K562 (cell line): ENCODE results near the gene CHD2. TPM values are rescaled to one million over a fixed set of nuclear protein-coding genes. Genes with fewer than 3 reads are reported as not detected.

ENCODE experiments used
- ATAC-seq: fragments of 200-7000 bp; cut with Tn5 transposase; 3 replicates; pipeline ENCODE4 v1.9.1; 2020; ENCODE audit warnings: moderate library complexity
- BruUV-seq: library from RNA; stranded (reverse); fragments of 400-500 nt; replicated peaks from 2 replicates; lab custom pipeline; 2021; lab: Mats Ljungman, UMichigan
- CTCF ChIA-PET: fragments of 300-600 bp; formaldehyde crosslinking; extraction: SDS; loops from one replicate; lab custom pipeline; 2021; ENCODE audit warnings: low intra/inter-chr PET ratio; lab: Yijun Ruan, JAX
- POLR2A ChIA-PET: fragments of 300-600, 350-650 bp; sonication (Branson Sonifier 250); formaldehyde crosslinking; extraction: SDS; loops from one replicate; lab custom pipeline; 2021; ENCODE audit warnings: antibody characterized with exemption, inconsistent platforms; lab: Yijun Ruan, JAX
- DNase-seq, 4 experiments: peaks; one replicate each; pipeline versions ENCODE4 v3.0.0 to v3.0.0-alpha.2; 2011 to 2018; ENCODE audit warnings: low spot score in 3 of 4, mixed read lengths in 3 of 4; ENCODE audit errors: extremely low read depth in 1 of 4
- FAIRE-seq: peaks from 2 replicates; lab custom pipeline; 2011; peaks lifted over from hg19 to GRCh38; lab: Jason Lieb, UNC
- H2AFZ ChIP-seq: 2 replicates; pipeline ENCODE4 v1.6.0; 2011; ENCODE audit warnings: low read depth, low read length, control low read depth, inconsistent platforms
- H3K27ac ChIP-seq: fragments of 200-600 bp; 3 replicates; pipeline ENCODE4 v1.8.0; 2011; ENCODE audit warnings: low read depth, mild to moderate bottlenecking, control low read depth, inconsistent platforms, low read length, moderate library complexity, mixed read lengths; ENCODE audit errors: extremely low read depth
- H3K27me3 ChIP-seq, 2 experiments: fragments of 300-600 bp in 1 of 2; 2 replicates in 1 of 2; 3 replicates in 1 of 2; pipeline versions ENCODE4 v1.6.0 to v1.8.0; 2011; ENCODE audit warnings: inconsistent platforms in 2 of 2, low read length in 2 of 2, mild to moderate bottlenecking in 1 of 2, mixed read lengths in 1 of 2, moderate library complexity in 1 of 2; ENCODE audit not compliant: control insufficient read depth in 2 of 2, insufficient read depth in 2 of 2
- H3K36me3 ChIP-seq: fragments of 300-600 bp; 3 replicates; pipeline ENCODE4 v1.8.0; 2011; ENCODE audit warnings: mild to moderate bottlenecking, low read length, inconsistent platforms; ENCODE audit not compliant: control insufficient read depth, insufficient read depth
- H3K4me1 ChIP-seq, 2 experiments: fragments of 200-600 bp in 1 of 2; replicated peaks in 1 of 2; 2 replicates in 1 of 2; 3 replicates in 1 of 2; pipeline versions ENCODE4 v1.5.1 to v1.8.0; 2011; ENCODE audit warnings: inconsistent platforms in 2 of 2, low read length in 2 of 2, mild to moderate bottlenecking in 1 of 2, mixed read lengths in 1 of 2, moderate library complexity in 1 of 2; ENCODE audit not compliant: control insufficient read depth in 2 of 2, insufficient read depth in 2 of 2
- H3K4me2 ChIP-seq: 2 replicates; pipeline ENCODE4 v1.6.1; 2011; ENCODE audit warnings: low read length, control low read depth, inconsistent platforms, mixed read lengths; ENCODE audit not compliant: insufficient read depth
- H3K4me3 ChIP-seq: fragments of 200-600 bp; sonication (generic), shearing (Covaris generic); 2 replicates; pipeline ENCODE4 v1.5.1; 2016; ENCODE audit warnings: control low read depth, inconsistent platforms
- H3K79me2 ChIP-seq: fragments of 200-600 bp; 3 replicates; pipeline ENCODE4 v1.8.0; 2011; ENCODE audit warnings: low read length, inconsistent platforms; ENCODE audit not compliant: control insufficient read depth, insufficient read depth
- H3K9ac ChIP-seq, 2 experiments: 2 replicates each; pipeline versions ENCODE4 v1.6.0 to v1.6.1; 2011; ENCODE audit warnings: low read depth in 2 of 2, low read length in 2 of 2, control low read depth in 1 of 2, inconsistent platforms in 1 of 2, mild to moderate bottlenecking in 1 of 2, mixed read lengths in 1 of 2; ENCODE audit not compliant: insufficient read depth in 1 of 2
- H3K9me1 ChIP-seq: one replicate; pipeline ENCODE4 v1.6.0; 2011; ENCODE audit warnings: inconsistent platforms, mild to moderate bottlenecking, low read length, moderate library complexity; ENCODE audit not compliant: control insufficient read depth, insufficient read depth
- H3K9me3 ChIP-seq: replicated peaks from 2 replicates; pipeline ENCODE4 v1.5.1; 2011; ENCODE audit warnings: low read depth, low read length, inconsistent platforms; ENCODE audit not compliant: control insufficient read depth, insufficient read depth
- H4K20me1 ChIP-seq: replicated peaks from 2 replicates; pipeline ENCODE4 v1.6.1; 2011; ENCODE audit warnings: low read length, inconsistent platforms, mixed read lengths; ENCODE audit not compliant: control insufficient read depth, insufficient read depth
- BCOR ChIP-seq: fragments of 450-650 bp; IDR thresholded peaks from 2 replicates; pipeline ENCODE4 v1.6.1; 2016
- ESRRB ChIP-seq: fragments of 250-450 bp; sonication (Bioruptor Pico); IDR thresholded peaks from 2 replicates; pipeline ENCODE4 v1.5.0; 2020; ENCODE audit warnings: mild to moderate bottlenecking, moderate library complexity, borderline replicate concordance
- ETV1 ChIP-seq: fragments of 450-650 bp; conservative IDR thresholded peaks from 2 replicates; pipeline ENCODE4 v1.6.1; 2016; ENCODE audit warnings: missing genetic modification characterization, control low read depth, low read depth, missing compliant biosample characterization
- KLF6 ChIP-seq: fragments of 250-450 bp; sonication (Bioruptor Pico); IDR thresholded peaks from 2 replicates; pipeline ENCODE4 v1.4.0; 2020; ENCODE audit warnings: mild to moderate bottlenecking, moderate library complexity, borderline replicate concordance
- MTA2 ChIP-seq: fragments of 450-650 bp; IDR thresholded peaks from 2 replicates; pipeline ENCODE4 v1.6.1; 2016; ENCODE audit warnings: low read depth
- NCOA1 ChIP-seq: fragments of 450-650 bp; IDR thresholded peaks from 2 replicates; pipeline ENCODE4 v1.6.1; 2016; ENCODE audit warnings: low read depth
- STAG1 ChIP-seq: sonication (generic); formaldehyde crosslinking; IDR thresholded peaks from 2 replicates; pipeline ENCODE4 v1.5.0; 2020; ENCODE audit warnings: missing genetic modification reagents, borderline replicate concordance
- TCF3 ChIP-seq: sonication (generic); formaldehyde crosslinking; IDR thresholded peaks from 2 replicates; pipeline ENCODE4 v1.4.0; 2020; ENCODE audit warnings: mild to moderate bottlenecking, missing genetic modification reagents
- TGIF2 ChIP-seq: sonication (generic); formaldehyde crosslinking; IDR thresholded peaks from 2 replicates; pipeline ENCODE4 v1.8.1; 2022; ENCODE audit warnings: mild to moderate bottlenecking, missing genetic modification reagents, moderate library complexity
- THRAP3 ChIP-seq: fragments of 450-650 bp; IDR thresholded peaks from 2 replicates; pipeline ENCODE4 v1.6.1; 2016; ENCODE audit warnings: mild to moderate bottlenecking, inconsistent platforms, borderline replicate concordance
- ZBTB1 ChIP-seq: sonication (generic); formaldehyde crosslinking; IDR thresholded peaks from 2 replicates; pipeline ENCODE4 v1.8.1; 2023; ENCODE audit warnings: missing genetic modification reagents, low read depth, mild to moderate bottlenecking, borderline replicate concordance
- ZBTB2 ChIP-seq: fragments of 450-650 bp; IDR thresholded peaks from 2 replicates; pipeline ENCODE4 v1.6.1; 2016; ENCODE audit warnings: antibody characterized with exemption
- ZNF197 ChIP-seq: fragments of 200-800 bp; sonication (Bioruptor generic); IDR thresholded peaks from 2 replicates; pipeline ENCODE4 v1.6.1; 2016; ENCODE audit warnings: low read depth, missing genetic modification characterization, missing compliant biosample characterization
- WGBS: fragments of 100-300 bp; shearing (Covaris generic); methylation state at CpG from one replicate; pipeline ENCODE4 v1.1.6; 2016; ENCODE audit warnings: low coverage, mixed read lengths; ENCODE audit not compliant: insufficient coverage; ENCODE audit errors: missing lambda C conversion rate; 5-methylcytosine and 5-hydroxymethylcytosine counted together
- in situ Hi-C: fragments of 300-500 bp; cut with MboI; formaldehyde crosslinking; loops from 4 replicates; pipeline ENCODE4 v1.15.0; 2018; ENCODE audit warnings: inconsistent platforms, mixed read lengths
- intact Hi-C: fragments of 100-400 bp; cut with micrococcal nuclease; formaldehyde crosslinking; loops from 2 replicates; pipeline ENCODE4 v1.14.2; 2022
- polyA plus RNA-seq, 8 experiments: library from polyadenylated mRNA; depleted of rRNA in 4 of 8; stranded (reverse) in 5 of 8; unstranded in 3 of 8; fragments of >200 nt; fragmentation: Nextera tagmentation in 2 of 8; fragmentation: Illumina TruSeq in 1 of 8; extraction: Ambion mirVana in 2 of 8; extraction: Trizol in 1 of 8; gene quantifications; 2 replicates each; pipeline versions ENCODE4 v1.2.1 to v1.2.3, GENCODE V29; 2011 to 2014; ENCODE audit warnings: inconsistent platforms in 1 of 8, missing spikeins in 1 of 8
- total RNA-seq, 7 experiments: library from RNA; depleted of rRNA in 6 of 7; stranded (reverse); fragments of >200 nt in 6 of 7; fragmentation: Illumina TruSeq in 2 of 7; extraction: Trizol in 2 of 7; gene quantifications; 2 replicates each; pipeline versions ENCODE4 v1.2.1 to v1.2.3, GENCODE V29; 2011 to 2021; ENCODE audit warnings: low replicate concordance in 1 of 7
- TF ChIP-seq, protein P1 (sequence below): fragments of 450-650 bp; IDR thresholded peaks from 2 replicates; pipeline ENCODE4 v1.6.1; 2016

CHD2 gene
- total and polyA plus RNA-seq, 9 of the 15 experiments (the other 6 are each of a cell fraction or from before 2014, with no cell fraction given), result 38.9 to 70.8 (median 56.2) TPM

DNA sequence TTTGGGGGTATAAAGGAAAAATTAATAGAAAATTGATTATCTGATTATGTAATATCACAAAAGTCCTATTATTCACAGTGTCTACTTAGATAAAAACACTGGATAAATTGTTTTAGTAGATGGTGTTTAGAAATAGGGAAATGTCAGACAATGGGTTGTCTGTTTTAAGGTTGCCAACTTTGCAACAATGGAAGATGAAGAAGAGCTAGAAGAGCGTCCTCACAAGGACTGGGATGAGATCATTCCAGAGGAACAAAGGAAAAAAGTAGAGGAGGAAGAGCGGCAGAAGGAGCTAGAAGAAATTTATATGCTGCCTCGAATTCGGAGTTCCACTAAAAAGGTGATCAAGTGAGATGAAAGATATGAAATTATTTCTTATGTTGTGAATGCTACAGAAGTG lies 84.0 kb downstream of the CHD2 start (continued):
- TF ChIP-seq ZBTB2 (no peak), ZBTB1 (no peak), TCF3 (CRISPR knock-in tag) (no peak)

DNA sequence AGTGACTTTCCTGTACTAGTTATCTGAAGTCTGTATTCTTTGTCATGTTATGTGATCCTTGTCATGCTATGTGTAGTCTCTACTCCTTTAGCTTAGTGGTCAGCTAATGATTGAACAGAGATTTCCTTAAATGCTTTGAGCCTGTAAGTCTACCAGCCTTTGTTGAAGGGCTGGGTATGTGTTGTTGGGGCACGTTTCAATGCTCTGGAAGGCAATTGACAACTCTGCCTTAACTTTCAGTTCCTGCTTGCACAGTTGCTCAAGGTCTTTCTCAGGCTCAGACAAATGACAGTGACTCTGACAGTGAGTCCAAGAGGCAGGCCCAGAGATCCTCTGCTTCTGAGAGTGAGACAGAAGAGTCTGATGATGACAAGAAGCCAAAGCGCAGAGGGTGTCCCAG lies 89.3 kb downstream of the CHD2 start:
- BruUV-seq, result no TSS peak
- Histone ChIP-seq H2AFZ (no peak overlapping the region), H4K20me1 (no peaks in the 10 kb centered on the region), H3K9ac (no peak overlapping the region), H3K27ac (no peak overlapping the region), H3K9me3 (no peaks in the 10 kb centered on the region), H3K4me3 (no peak overlapping the region), H3K36me3 (peaks cover 92% of the 10 kb centered on the region), H3K4me2 (no peak overlapping the region), H3K79me2 (no peaks in the 10 kb centered on the region), H3K27me3 (no peaks in the 10 kb centered on the region), H3K9me1 (no peaks in the 10 kb centered on the region), H3K4me1 (no peaks in the 10 kb centered on the region)
- ChIA-PET CTCF (no interaction called here), POLR2A (interaction anchor here (0.6 kb wide), 1 partner anchor 53 kb away, joined by 4 read pairs; no protein-coding TSS in a partner anchor)
- intact Hi-C loops (no loop called here), in situ Hi-C loops (no loop called here)
- DNase-seq, result no peak
- no peak for ATAC-seq
- no peak for FAIRE-seq
- 86% methylated on average over 2 of the region's 2 CpGs for WGBS
- TF ChIP-seq ZNF197 (CRISPR knock-in tag) (no peak), ETV1 (no peak), MTA2 (no peak), TGIF2 (CRISPR knock-in tag) (no peak), KLF6 (no peak), STAG1 (CRISPR knock-in tag) (no peak), ESRRB (CRISPR knock-in tag) (no peak), NCOA1 (no peak), BCOR (no peak), THRAP3 (no peak)
- TF ChIP-seq, protein P1, sequence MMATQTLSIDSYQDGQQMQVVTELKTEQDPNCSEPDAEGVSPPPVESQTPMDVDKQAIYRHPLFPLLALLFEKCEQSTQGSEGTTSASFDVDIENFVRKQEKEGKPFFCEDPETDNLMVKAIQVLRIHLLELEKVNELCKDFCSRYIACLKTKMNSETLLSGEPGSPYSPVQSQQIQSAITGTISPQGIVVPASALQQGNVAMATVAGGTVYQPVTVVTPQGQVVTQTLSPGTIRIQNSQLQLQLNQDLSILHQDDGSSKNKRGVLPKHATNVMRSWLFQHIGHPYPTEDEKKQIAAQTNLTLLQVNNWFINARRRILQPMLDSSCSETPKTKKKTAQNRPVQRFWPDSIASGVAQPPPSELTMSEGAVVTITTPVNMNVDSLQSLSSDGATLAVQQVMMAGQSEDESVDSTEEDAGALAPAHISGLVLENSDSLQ, result no peak
